GM12801 (cell line): Measurements from ENCODE around the gene RGS18.

Experiments
- CTCF ChIP-seq: IDR thresholded peaks from one replicate; pipeline ENCODE4 v1.5.1; 2011; ENCODE audit warnings: control low read depth; ENCODE audit not compliant: insufficient read length; ENCODE audit errors: extremely low read depth

Gene RGS18

GRCh38 chr1:192126030-192126619, 32.1 kb upstream of the RGS18 start:
- TF ChIP-seq CTCF: no peak

- TF ChIP-seq CTCF: no peak
Observed at GRCh38 chr1:192130175-192130574, 28.1 kb upstream of the RGS18 start.

- no peak for TF ChIP-seq CTCF
Observed at GRCh38 chr1:192131914-192132313, 26.3 kb upstream of the RGS18 start.

- no peak for TF ChIP-seq CTCF
Observed at GRCh38 chr1:192133350-192133926, 24.8 kb upstream of the RGS18 start.

DNA sequence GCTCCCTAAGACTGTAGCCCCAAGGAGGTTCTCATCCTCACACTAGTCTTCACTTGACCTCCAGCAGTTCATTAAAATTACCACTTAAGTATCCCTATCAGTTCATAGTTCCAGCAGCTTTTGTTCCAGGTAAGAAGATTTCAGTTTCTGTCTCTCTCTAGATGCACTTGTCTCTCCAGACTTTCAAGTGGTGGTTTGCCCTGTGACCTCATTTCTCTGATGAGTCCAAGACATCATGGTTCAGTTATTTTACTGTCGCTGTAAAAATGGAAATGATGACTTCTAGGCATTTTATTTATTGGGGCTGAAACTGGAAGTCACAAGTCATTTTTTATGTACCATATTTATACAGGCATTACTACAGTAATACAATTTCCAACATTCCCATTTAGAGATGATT, 17.9 kb upstream of the RGS18 start:
- TF ChIP-seq CTCF: no peak

DNA sequence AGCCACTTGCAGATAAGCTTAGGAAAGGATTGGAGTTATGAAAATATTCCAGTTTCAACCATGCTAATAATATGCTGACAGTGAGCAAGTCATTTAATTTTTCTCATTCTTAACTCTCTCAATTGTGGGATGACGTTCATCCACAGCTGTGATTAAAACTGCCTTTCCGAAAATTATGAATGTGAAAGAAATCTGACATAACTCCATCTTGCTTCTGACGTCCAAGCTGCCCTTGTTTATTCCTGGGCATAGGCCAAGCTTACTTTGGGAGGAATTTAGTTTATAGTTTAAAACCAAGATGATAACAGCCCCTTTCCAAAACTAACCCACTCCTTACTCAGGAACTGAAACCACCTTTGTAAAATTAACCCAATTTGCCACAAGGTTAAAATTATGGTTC, 11.0 kb upstream of the RGS18 start:
- no peak for TF ChIP-seq CTCF

GRCh38 chr1:192147696-192148095, 10.6 kb upstream of the RGS18 start:
- no peak for TF ChIP-seq CTCF
